Measurements from ENCODE around the gene RIPPLY2.
"Not testable (repeated sequence)": the region's sequence is repeated elsewhere in the genome, so short reads cannot be mapped to it uniquely, and the experiment has no call there.

The RIPPLY2 gene

GRCh38 chr6:83891586-83891985, 38.4 kb downstream of the RIPPLY2 start:
- in situ Hi-C loops (cut with HindIII; ENCODE audit: low pct_unique_long_range_greater_than_20kb, low sequenced_read_pairs) = no loop called here
- TF ChIP-seq JUND (IDR thresholded peaks at IDR 0.05; ENCODE audit: low read depth) = no peak
- DNase-seq (ENCODE audit: low read depth in 1 of 2, low spot score in 1 of 2) = no peak

GRCh38 chr6:83893024-83893423, 39.9 kb downstream of the RIPPLY2 start:
- no peak for DNase-seq (ENCODE audit: low read depth in 1 of 2, low spot score in 1 of 2)
- TF ChIP-seq JUND (IDR thresholded peaks at IDR 0.05; ENCODE audit: low read depth) = no peak
- in situ Hi-C loops (cut with HindIII; ENCODE audit: low pct_unique_long_range_greater_than_20kb, low sequenced_read_pairs) = no loop called here

- in situ Hi-C loops (cut with HindIII; ENCODE audit: low pct_unique_long_range_greater_than_20kb, low sequenced_read_pairs); DNase-seq (ENCODE audit: low read depth in 1 of 2, low spot score in 1 of 2): not testable (repeated sequence)
These were observed 43.9 kb downstream of the RIPPLY2 start for GRCh38 chr6:83897094-83897493.

- DNase-seq (ENCODE audit: low read depth in 1 of 2, low spot score in 1 of 2) = no peak
- in situ Hi-C loops (cut with HindIII; ENCODE audit: low pct_unique_long_range_greater_than_20kb, low sequenced_read_pairs) = no loop called here
- no peak for TF ChIP-seq JUND (IDR thresholded peaks at IDR 0.05; ENCODE audit: low read depth)
These were observed 48.5 kb downstream of the RIPPLY2 start for GRCh38 chr6:83901624-83902023.

- in situ Hi-C loops (cut with HindIII; ENCODE audit: low pct_unique_long_range_greater_than_20kb, low sequenced_read_pairs) = no loop called here
- no peak for DNase-seq (ENCODE audit: low read depth in 1 of 2, low spot score in 1 of 2)
- no peak for TF ChIP-seq JUND (IDR thresholded peaks at IDR 0.05; ENCODE audit: low read depth)
These were observed 51.2 kb downstream of the RIPPLY2 start for GRCh38 chr6:83904395-83904794.

GRCh38 chr6:83905648-83906047, 52.5 kb downstream of the RIPPLY2 start:
- in situ Hi-C loops (cut with HindIII; ENCODE audit: low pct_unique_long_range_greater_than_20kb, low sequenced_read_pairs) = no loop called here

More at GRCh38 chr6:83905648-83906047, 52.5 kb downstream of the RIPPLY2 start:
- no peak for TF ChIP-seq JUND (IDR thresholded peaks at IDR 0.05; ENCODE audit: low read depth)
- DNase-seq (ENCODE audit: low read depth in 1 of 2, low spot score in 1 of 2) = no peak
